Measurements from ENCODE around the gene GLP2R. TPM values are rescaled to one million over a fixed set of nuclear protein-coding genes. Genes with fewer than 3 reads are reported as not detected.

The GLP2R gene
- total RNA-seq, 2 experiments from 2014 or later: not detected

GRCh38 chr17:9824797-9825338 is 856 bp upstream of the GLP2R start:
- no peak overlapping the region for H3K4me3 Mint-ChIP-seq
- peaks cover 3% of the 10 kb centered on the region for H3K9me3 Mint-ChIP-seq
- peaks cover 3% of the 10 kb centered on the region for H3K36me3 Mint-ChIP-seq
- no peak for DNase-seq
- H3K4me1 Mint-ChIP-seq: no peaks in the 10 kb centered on the region
- H3K27ac Mint-ChIP-seq: no peak overlapping the region
- peaks cover 23% of the 10 kb centered on the region for H3K27me3 Mint-ChIP-seq

- Mint-ChIP-seq H3K4me1 (no peaks in the 10 kb centered on the region), H3K36me3 (no peaks in the 10 kb centered on the region), H3K4me3 (no peak overlapping the region), H3K9me3 (no peaks in the 10 kb centered on the region), H3K27me3 (peaks cover 21% of the 10 kb centered on the region), H3K27ac (no peak overlapping the region)
- DNase-seq: no peak
Observed at GRCh38 chr17:9828296-9829295, 2.9 kb downstream of the GLP2R start.

GRCh38 chr17:9829343-9829742 is 3.6 kb downstream of the GLP2R start:
- Mint-ChIP-seq H3K4me1 (no peaks in the 10 kb centered on the region), H3K9me3 (no peaks in the 10 kb centered on the region), H3K4me3 (no peak overlapping the region), H3K27ac (no peak overlapping the region), H3K27me3 (peaks cover 21% of the 10 kb centered on the region), H3K36me3 (no peaks in the 10 kb centered on the region)
- DNase-seq: no peak

- Mint-ChIP-seq H3K27me3 (peaks cover 15% of the 10 kb centered on the region), H3K36me3 (no peaks in the 10 kb centered on the region), H3K4me1 (no peaks in the 10 kb centered on the region), H3K9me3 (no peaks in the 10 kb centered on the region), H3K4me3 (no peak overlapping the region), H3K27ac (no peak overlapping the region)
- DNase-seq: no peak
Observed at GRCh38 chr17:9830711-9831110, 5.0 kb downstream of the GLP2R start.

- Mint-ChIP-seq H3K27me3 (peaks cover 12% of the 10 kb centered on the region), H3K27ac (no peak overlapping the region), H3K9me3 (no peaks in the 10 kb centered on the region), H3K4me3 (no peak overlapping the region), H3K4me1 (no peaks in the 10 kb centered on the region), H3K36me3 (no peaks in the 10 kb centered on the region)
- no peak for DNase-seq
Observed at GRCh38 chr17:9833922-9834321, 8.2 kb downstream of the GLP2R start.

- no peaks in the 10 kb centered on the region for H3K4me1 Mint-ChIP-seq
Observed at GRCh38 chr17:9837551-9838471, 12.1 kb downstream of the GLP2R start.

GRCh38 chr17:9839433-9839832 is 13.7 kb downstream of the GLP2R start:
- H3K4me1 Mint-ChIP-seq: no peaks in the 10 kb centered on the region
- no peak overlapping the region for H3K27ac Mint-ChIP-seq
- H3K27me3 Mint-ChIP-seq: peaks cover 13% of the 10 kb centered on the region
- H3K4me3 Mint-ChIP-seq: no peak overlapping the region
- H3K36me3 Mint-ChIP-seq: no peaks in the 10 kb centered on the region
- no peak for DNase-seq
- H3K9me3 Mint-ChIP-seq: no peaks in the 10 kb centered on the region

More at GRCh38 chr17:9837551-9838471, 12.1 kb downstream of the GLP2R start:
- no peaks in the 10 kb centered on the region for H3K36me3 Mint-ChIP-seq
- peaks cover 13% of the 10 kb centered on the region for H3K27me3 Mint-ChIP-seq
- H3K4me3 Mint-ChIP-seq: no peak overlapping the region
- DNase-seq: no peak
- H3K9me3 Mint-ChIP-seq: no peaks in the 10 kb centered on the region
- H3K27ac Mint-ChIP-seq: no peak overlapping the region

- Mint-ChIP-seq H3K36me3 (no peaks in the 10 kb centered on the region), H3K27me3 (peaks cover 13% of the 10 kb centered on the region), H3K9me3 (no peaks in the 10 kb centered on the region), H3K4me1 (no peaks in the 10 kb centered on the region), H3K27ac (no peak overlapping the region), H3K4me3 (no peak overlapping the region)
- DNase-seq: no peak
Observed at GRCh38 chr17:9842057-9842758, 16.5 kb downstream of the GLP2R start.

- Mint-ChIP-seq H3K9me3 (no peaks in the 10 kb centered on the region), H3K4me3 (no peak overlapping the region), H3K27ac (no peak overlapping the region), H3K36me3 (no peaks in the 10 kb centered on the region), H3K27me3 (peaks cover 17% of the 10 kb centered on the region), H3K4me1 (no peaks in the 10 kb centered on the region)
- DNase-seq: no peak
Observed at GRCh38 chr17:9843152-9844010, 17.7 kb downstream of the GLP2R start.

- no peaks in the 10 kb centered on the region for H3K9me3 Mint-ChIP-seq
- no peaks in the 10 kb centered on the region for H3K36me3 Mint-ChIP-seq
- H3K27me3 Mint-ChIP-seq: peaks cover 12% of the 10 kb centered on the region
- H3K4me3 Mint-ChIP-seq: no peak overlapping the region
- no peak for DNase-seq
- no peaks in the 10 kb centered on the region for H3K4me1 Mint-ChIP-seq
- H3K27ac Mint-ChIP-seq: no peak overlapping the region
Observed at GRCh38 chr17:9844153-9844552, 18.4 kb downstream of the GLP2R start.

- Mint-ChIP-seq H3K4me1 (no peaks in the 10 kb centered on the region), H3K27ac (no peak overlapping the region), H3K9me3 (no peaks in the 10 kb centered on the region), H3K36me3 (no peaks in the 10 kb centered on the region), H3K27me3 (peaks cover 12% of the 10 kb centered on the region), H3K4me3 (no peak overlapping the region)
- no peak for DNase-seq
Observed at GRCh38 chr17:9845306-9845705, 19.6 kb downstream of the GLP2R start.

- H3K36me3 Mint-ChIP-seq: no peaks in the 10 kb centered on the region
- no peaks in the 10 kb centered on the region for H3K4me1 Mint-ChIP-seq
- DNase-seq: no peak
- H3K27me3 Mint-ChIP-seq: peaks cover 21% of the 10 kb centered on the region
- no peak overlapping the region for H3K27ac Mint-ChIP-seq
- peaks cover 4% of the 10 kb centered on the region for H3K9me3 Mint-ChIP-seq
- H3K4me3 Mint-ChIP-seq: no peak overlapping the region
Observed at GRCh38 chr17:9850151-9850550, 24.4 kb downstream of the GLP2R start.

GRCh38 chr17:9854255-9854654 is 28.5 kb downstream of the GLP2R start:
- H3K27me3 Mint-ChIP-seq: peaks cover 17% of the 10 kb centered on the region
- peaks cover 13% of the 10 kb centered on the region for H3K9me3 Mint-ChIP-seq
- H3K4me1 Mint-ChIP-seq: no peaks in the 10 kb centered on the region
- H3K27ac Mint-ChIP-seq: no peak overlapping the region
- H3K36me3 Mint-ChIP-seq: no peaks in the 10 kb centered on the region
- H3K4me3 Mint-ChIP-seq: no peak overlapping the region
- no peak for DNase-seq

GRCh38 chr17:9855036-9855435 is 29.3 kb downstream of the GLP2R start:
- peaks cover 16% of the 10 kb centered on the region for H3K9me3 Mint-ChIP-seq
- DNase-seq: no peak
- no peak overlapping the region for H3K4me3 Mint-ChIP-seq
- H3K36me3 Mint-ChIP-seq: no peaks in the 10 kb centered on the region
- peaks cover 15% of the 10 kb centered on the region for H3K27me3 Mint-ChIP-seq
- no peak overlapping the region for H3K27ac Mint-ChIP-seq
- H3K4me1 Mint-ChIP-seq: no peaks in the 10 kb centered on the region
